Mucosa of rectum (tissue), 2 donors: Measurements from ENCODE around the gene DOCK10.

Experiments
- H3K27ac ChIP-seq, 2 donors: one replicate each; pipeline ENCODE4 v1.7.0; 2013; ENCODE audit warnings: inconsistent platforms in 2 of 2, low read depth in 2 of 2, low read length in 2 of 2
- H3K27me3 ChIP-seq, 2 donors: one replicate each; pipeline ENCODE4 v1.7.0; 2013; ENCODE audit warnings: low read length in 2 of 2; ENCODE audit not compliant: control insufficient read depth in 2 of 2, insufficient read depth in 2 of 2
- H3K36me3 ChIP-seq, 2 donors: one replicate each; pipeline ENCODE4 v1.7.0; 2013; ENCODE audit warnings: low read length in 2 of 2; ENCODE audit not compliant: control insufficient read depth in 2 of 2, insufficient read depth in 2 of 2
- H3K4me1 ChIP-seq, 2 donors: one replicate each; pipeline ENCODE4 v1.7.0; 2013; ENCODE audit warnings: low read length in 2 of 2, mild to moderate bottlenecking in 1 of 2; ENCODE audit not compliant: control insufficient read depth in 2 of 2, insufficient read depth in 2 of 2
- H3K4me3 ChIP-seq, 2 donors: one replicate each; pipeline ENCODE4 v1.7.0; 2013; ENCODE audit warnings: low read length in 2 of 2
- H3K9ac ChIP-seq, 2 donors: one replicate each; pipeline ENCODE4 v1.7.0; 2013; ENCODE audit warnings: low read length in 2 of 2, low read depth in 1 of 2, mild to moderate bottlenecking in 1 of 2
- H3K9me3 ChIP-seq, 2 donors: one replicate each; pipeline ENCODE4 v1.7.0; 2013; ENCODE audit warnings: low read length in 2 of 2; ENCODE audit not compliant: control insufficient read depth in 2 of 2
- donor health status: healthy.
- donor health status: Normal muscosa, but diverticular disease.

The DOCK10 gene

GRCh38 chr2:225017098-225017685 lies 25.1 kb downstream of the DOCK10 start:
- Histone ChIP-seq H3K27me3 (no peaks in the 10 kb centered on the region), H3K9me3 (no peaks in the 10 kb centered on the region), H3K9ac (no peak overlapping the region), H3K36me3 (no peaks in the 10 kb centered on the region), H3K4me3 (no peak overlapping the region), H3K4me1 (peaks cover 2 to 3% of the 10 kb centered on the region in 2 donors), H3K27ac (no peak overlapping the region)

GRCh38 chr2:225013425-225014365 lies 28.6 kb downstream of the DOCK10 start:
- no peaks in the 10 kb centered on the region for H3K36me3 ChIP-seq
- peaks cover 1 to 2% of the 10 kb centered on the region in 2 donors for H3K4me1 ChIP-seq
- no peak overlapping the region for H3K4me3 ChIP-seq
- H3K9ac ChIP-seq, result no peak overlapping the region
- H3K27ac ChIP-seq, result no peak overlapping the region
- no peaks in the 10 kb centered on the region for H3K9me3 ChIP-seq
- H3K27me3 ChIP-seq, result no peaks in the 10 kb centered on the region

DNA sequence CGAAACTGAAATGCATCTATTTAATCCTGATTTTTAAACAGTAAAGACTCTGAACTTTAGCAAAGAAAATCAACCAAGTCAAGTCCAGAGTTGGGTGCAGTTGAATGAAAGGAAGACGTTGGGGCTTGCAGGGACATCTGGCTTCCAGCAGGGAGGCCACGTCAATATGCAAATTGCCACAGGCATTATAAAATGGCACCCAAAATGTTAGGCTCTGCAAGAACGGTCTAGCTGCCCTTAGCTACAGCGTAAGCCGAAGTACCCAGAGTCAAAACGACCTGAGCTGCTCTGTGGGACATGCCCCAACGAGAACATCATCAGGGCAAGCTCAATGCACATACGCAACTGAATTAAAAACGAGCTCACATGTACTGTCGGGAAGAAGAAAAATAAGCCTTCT lies 30.7 kb downstream of the DOCK10 start:
- H3K4me1 ChIP-seq, result peaks cover 0 to 4% of the 10 kb centered on the region in 2 donors

DNA sequence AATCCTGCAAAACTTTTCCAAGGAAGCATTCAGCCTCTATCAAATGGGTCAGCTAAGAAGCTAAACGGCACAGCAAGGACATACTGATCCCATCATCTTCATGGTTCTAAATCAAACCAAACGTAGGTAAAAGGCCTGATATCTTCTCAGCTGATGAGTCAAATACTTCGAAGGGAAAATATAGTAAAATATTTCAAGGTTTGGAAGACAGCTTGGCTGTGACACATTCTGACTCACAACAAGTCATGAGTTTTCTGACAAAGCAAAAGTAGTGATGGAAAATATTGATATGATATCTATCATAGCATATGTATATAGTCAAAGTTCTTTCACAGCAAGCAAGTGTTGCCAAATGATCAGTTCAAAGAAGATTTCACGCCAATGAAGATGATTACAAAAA lies 31.5 kb downstream of the DOCK10 start:
- H3K4me3 ChIP-seq, result no peak overlapping the region
- H3K27me3 ChIP-seq, result no peaks in the 10 kb centered on the region
- H3K36me3 ChIP-seq, result no peaks in the 10 kb centered on the region
- no peaks in the 10 kb centered on the region for H3K9me3 ChIP-seq
- H3K9ac ChIP-seq, result no peak overlapping the region
- no peak overlapping the region for H3K27ac ChIP-seq
- peaks cover 0 to 4% of the 10 kb centered on the region in 2 donors for H3K4me1 ChIP-seq

More for the DNA sequence above, 30.7 kb downstream of the DOCK10 start:
- H3K9me3 ChIP-seq, result no peaks in the 10 kb centered on the region
- H3K36me3 ChIP-seq, result no peaks in the 10 kb centered on the region
- H3K27ac ChIP-seq, result no peak overlapping the region
- H3K4me3 ChIP-seq, result no peak overlapping the region
- H3K27me3 ChIP-seq, result no peaks in the 10 kb centered on the region
- H3K9ac ChIP-seq, result no peak overlapping the region

- H3K4me3 ChIP-seq, result no peak overlapping the region
- no peak overlapping the region for H3K27ac ChIP-seq
- H3K36me3 ChIP-seq, result no peaks in the 10 kb centered on the region
- H3K27me3 ChIP-seq, result no peaks in the 10 kb centered on the region
- peaks cover 0 to 4% of the 10 kb centered on the region in 2 donors for H3K4me1 ChIP-seq
- no peak overlapping the region for H3K9ac ChIP-seq
- no peaks in the 10 kb centered on the region for H3K9me3 ChIP-seq
Observed at GRCh38 chr2:225009768-225010167, 32.5 kb downstream of the DOCK10 start.

- H3K27me3 ChIP-seq, result no peaks in the 10 kb centered on the region
- no peaks in the 10 kb centered on the region for H3K9me3 ChIP-seq
- peaks cover 0 to 4% of the 10 kb centered on the region in 2 donors for H3K4me1 ChIP-seq
- no peak overlapping the region for H3K9ac ChIP-seq
- no peak overlapping the region for H3K27ac ChIP-seq
- H3K36me3 ChIP-seq, result no peaks in the 10 kb centered on the region
- no peak overlapping the region for H3K4me3 ChIP-seq
Observed at GRCh38 chr2:225008935-225009334, 33.3 kb downstream of the DOCK10 start.

DNA sequence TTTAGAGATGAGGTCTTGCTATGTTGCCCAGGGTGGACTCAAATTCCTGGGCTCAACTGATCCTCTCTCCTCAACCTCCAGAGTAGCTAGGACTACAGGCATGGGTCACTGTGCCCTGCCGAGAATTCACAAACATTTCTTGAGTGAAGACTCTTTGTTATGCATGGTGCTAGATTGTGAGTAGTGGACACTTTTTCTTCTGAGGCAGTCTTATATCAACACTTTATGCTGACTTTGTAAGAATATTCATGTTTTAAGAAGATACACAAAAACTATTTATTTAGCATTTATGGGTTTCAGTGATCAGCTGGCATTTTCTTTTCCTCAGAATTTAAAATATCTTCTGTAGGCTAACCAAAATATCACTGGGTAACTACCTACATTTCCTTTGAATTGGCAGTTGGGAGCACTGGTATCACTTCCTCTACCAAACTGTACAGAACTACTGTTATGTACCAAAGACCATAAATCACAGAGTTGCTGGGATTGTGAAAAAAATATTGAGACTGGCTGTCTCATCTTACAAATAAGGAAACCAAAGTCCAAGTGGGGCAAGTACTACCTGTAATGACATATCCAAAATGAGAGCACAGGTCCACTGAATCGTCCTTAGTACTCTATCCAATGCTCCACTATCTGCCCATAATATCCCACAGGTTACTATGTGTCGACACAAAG lies 34.0 kb downstream of the DOCK10 start:
- Histone ChIP-seq H3K36me3 (no peaks in the 10 kb centered on the region), H3K9me3 (no peaks in the 10 kb centered on the region), H3K4me1 (peaks cover 0 to 4% of the 10 kb centered on the region in 2 donors), H3K27me3 (no peaks in the 10 kb centered on the region), H3K9ac (no peak overlapping the region), H3K4me3 (no peak overlapping the region), H3K27ac (no peak overlapping the region)

- H3K4me3 ChIP-seq, result no peak overlapping the region
- H3K36me3 ChIP-seq, result no peaks in the 10 kb centered on the region
- H3K27me3 ChIP-seq, result no peaks in the 10 kb centered on the region
- peaks cover 0 to 6% of the 10 kb centered on the region in 2 donors for H3K4me1 ChIP-seq
- no peak overlapping the region for H3K9ac ChIP-seq
- H3K27ac ChIP-seq, result no peak overlapping the region
- no peaks in the 10 kb centered on the region for H3K9me3 ChIP-seq
Observed at GRCh38 chr2:225006730-225007129, 35.5 kb downstream of the DOCK10 start.

DNA sequence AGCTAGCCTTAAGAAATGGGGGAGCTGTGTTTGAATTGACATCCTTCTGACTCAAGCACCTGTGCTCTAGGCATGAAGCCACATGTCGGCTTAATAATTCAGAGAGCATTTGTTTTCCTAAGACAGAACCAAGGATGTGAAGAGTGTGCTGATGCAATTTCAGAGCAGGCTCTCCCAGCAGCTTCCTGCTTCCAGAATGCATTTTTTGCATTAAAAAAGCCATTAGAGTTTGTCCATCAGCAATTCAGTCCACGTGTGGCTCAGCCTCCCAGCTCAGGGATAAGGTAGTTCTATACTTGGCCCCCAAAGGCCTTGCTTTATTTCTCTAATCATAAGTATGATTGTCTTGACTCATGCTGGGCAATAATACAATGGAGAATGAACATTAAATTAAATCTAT lies 37.7 kb downstream of the DOCK10 start:
- Histone ChIP-seq H3K9ac (no peak overlapping the region), H3K4me3 (no peak overlapping the region)

GRCh38 chr2:225002656-225003045 lies 39.6 kb downstream of the DOCK10 start:
- H3K36me3 ChIP-seq, result no peaks in the 10 kb centered on the region
- H3K27me3 ChIP-seq, result no peaks in the 10 kb centered on the region
- no peak overlapping the region for H3K9ac ChIP-seq
- no peak overlapping the region for H3K4me3 ChIP-seq
- H3K4me1 ChIP-seq, result peaks cover 0 to 5% of the 10 kb centered on the region in 2 donors
- no peaks in the 10 kb centered on the region for H3K9me3 ChIP-seq
- H3K27ac ChIP-seq, result no peak overlapping the region

More for the DNA sequence above, 37.7 kb downstream of the DOCK10 start:
- Histone ChIP-seq H3K9me3 (no peaks in the 10 kb centered on the region), H3K36me3 (no peaks in the 10 kb centered on the region), H3K27ac (no peak overlapping the region), H3K4me1 (peaks cover 0 to 9% of the 10 kb centered on the region in 2 donors), H3K27me3 (no peaks in the 10 kb centered on the region)
